Measurements from ENCODE around the gene OR4D9.

The OR4D9 gene

GRCh38 chr11:59550842-59551658, 39.7 kb downstream of the OR4D9 start:
- peak; percentile 52 for DNase-seq (ENCODE audit: low spot score)

- peak; percentile 36 for DNase-seq (ENCODE audit: low spot score)
Observed at GRCh38 chr11:59551659-59552521, 40.6 kb downstream of the OR4D9 start.

- no peak for DNase-seq (ENCODE audit: low spot score)
Observed at GRCh38 chr11:59552844-59553243, 41.5 kb downstream of the OR4D9 start.

- no peak for DNase-seq (ENCODE audit: low spot score)
Observed at GRCh38 chr11:59553323-59553722, 42.0 kb downstream of the OR4D9 start.

GRCh38 chr11:59555601-59556114, 44.3 kb downstream of the OR4D9 start:
- no peak for DNase-seq (ENCODE audit: low spot score)

GRCh38 chr11:59556115-59556916, 45.0 kb downstream of the OR4D9 start:
- peak; percentile 55 for DNase-seq (ENCODE audit: low spot score)

GRCh38 chr11:59556917-59557348, 45.6 kb downstream of the OR4D9 start:
- no peak for DNase-seq (ENCODE audit: low spot score)

GRCh38 chr11:59558270-59558643, 46.9 kb downstream of the OR4D9 start:
- DNase-seq (ENCODE audit: low spot score), result no peak

- no peak for DNase-seq (ENCODE audit: low spot score)
Observed at GRCh38 chr11:59559886-59560285, 48.5 kb downstream of the OR4D9 start.

- DNase-seq (ENCODE audit: low spot score), result no peak
Observed at GRCh38 chr11:59560290-59560701, 49.0 kb downstream of the OR4D9 start.

GRCh38 chr11:59560702-59561473, 49.5 kb downstream of the OR4D9 start:
- DNase-seq (ENCODE audit: low spot score), result no peak

GRCh38 chr11:59562292-59562691, 51.0 kb downstream of the OR4D9 start:
- DNase-seq (ENCODE audit: low spot score), result no peak

All from COLO829 (cell line).